H4 (cell line): ENCODE results near the gene RAB8A. TPM values are rescaled to one million over a fixed set of nuclear protein-coding genes. Genes with fewer than 3 reads are reported as not detected.
"Not testable (repeated sequence)": the region's sequence is repeated elsewhere in the genome, so short reads cannot be mapped to it uniquely, and the experiment has no call there.

Experiments
- DNase-seq: peaks from one replicate; pipeline ENCODE4 v3.0.0-alpha.2; 2015; ENCODE audit warnings: low spot score
- total RNA-seq: library from RNA; depleted of rRNA; stranded (reverse); fragments of >200 nt; shearing (Covaris generic); gene quantifications from 2 replicates; pipeline ENCODE4 v1.2.3, GENCODE V29; 2014

The RAB8A gene
- total RNA-seq, 1 experiment from 2014 or later = 136 TPM

DNA sequence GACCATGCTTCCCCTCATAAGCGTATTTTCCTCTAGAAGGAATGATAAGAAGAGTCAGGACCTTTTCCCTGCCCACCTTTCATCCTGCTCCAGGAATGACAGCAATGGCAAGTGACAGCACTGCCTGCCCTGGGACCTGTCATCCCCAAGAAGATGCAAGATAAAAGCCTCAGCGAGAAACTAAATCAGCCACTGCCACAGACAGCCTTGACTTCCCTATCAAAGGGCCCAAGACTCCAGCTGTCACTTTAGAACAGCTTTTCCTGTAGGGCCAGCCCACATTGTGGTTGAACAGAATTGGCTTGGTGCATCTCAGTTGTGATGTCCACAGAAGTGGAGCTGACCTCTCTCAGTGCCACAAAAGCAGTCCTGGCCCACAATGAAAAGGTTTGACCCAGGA lies 1.1 kb downstream of the RAB8A start:
- no peak for DNase-seq

DNA sequence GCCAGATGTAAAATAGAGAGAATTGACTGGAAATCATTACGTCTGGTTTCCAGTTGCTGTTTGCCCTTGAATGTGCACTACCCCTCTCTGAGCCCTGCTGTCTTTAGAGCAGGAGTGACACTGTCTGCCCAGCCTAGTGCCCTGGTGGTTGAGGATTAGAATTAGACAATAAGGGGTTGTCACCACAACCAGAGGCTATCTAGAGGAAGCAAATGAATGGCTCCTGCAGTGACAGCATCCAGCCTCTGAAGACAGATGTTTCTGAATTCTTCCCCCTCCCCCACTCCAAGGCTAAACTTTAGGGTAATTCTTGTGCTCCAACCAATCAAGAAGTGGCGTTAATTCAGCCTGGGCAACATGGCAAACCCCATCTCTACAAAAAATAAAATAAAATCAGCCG lies 2.0 kb downstream of the RAB8A start:
- no peak for DNase-seq

GRCh38 chr19:16115301-16116039 lies 3.8 kb downstream of the RAB8A start:
- DNase-seq = no peak

DNA sequence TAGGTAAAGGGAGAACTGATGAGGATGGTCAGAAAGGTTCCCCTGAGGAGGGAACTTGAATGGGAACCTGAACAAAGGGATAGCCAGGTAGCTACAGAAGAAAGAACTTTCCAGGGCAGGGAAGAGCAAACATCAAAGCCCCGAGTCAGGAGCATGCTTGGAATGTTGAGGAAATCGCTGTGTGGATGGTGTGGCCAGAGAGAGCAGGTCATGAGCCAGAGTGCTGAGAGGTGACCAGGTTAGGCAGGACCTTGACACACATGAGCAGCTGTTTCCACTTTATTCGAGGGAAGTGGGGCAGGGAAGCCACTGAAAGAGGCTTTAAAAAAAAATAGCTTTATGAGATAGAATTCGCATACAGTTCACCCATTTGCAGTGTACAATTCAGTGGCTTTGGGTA lies 4.4 kb downstream of the RAB8A start:
- DNase-seq = no peak

DNA sequence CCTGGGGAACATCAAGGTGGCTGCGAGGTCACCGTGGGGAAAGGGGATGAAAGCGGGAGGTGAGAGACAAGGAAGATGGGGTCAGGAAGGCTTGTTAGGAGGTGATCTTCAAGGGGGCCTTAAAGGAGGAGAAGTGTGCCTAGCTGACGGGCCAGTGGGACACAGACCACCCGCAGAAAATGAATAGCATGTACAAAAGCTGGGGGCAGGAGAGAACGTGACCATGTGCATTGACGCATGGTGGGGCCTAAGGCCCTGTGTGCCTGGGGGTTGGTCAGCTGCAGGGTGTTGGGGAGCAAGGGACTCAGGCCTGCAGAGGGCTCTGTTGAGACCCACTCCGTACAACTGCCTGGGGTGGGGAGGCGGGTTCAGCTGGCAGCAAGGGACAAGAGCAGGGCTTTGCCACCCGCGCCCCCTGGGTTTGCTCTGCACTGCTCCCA lies 5.9 kb downstream of the RAB8A start:
- DNase-seq = no peak

DNA sequence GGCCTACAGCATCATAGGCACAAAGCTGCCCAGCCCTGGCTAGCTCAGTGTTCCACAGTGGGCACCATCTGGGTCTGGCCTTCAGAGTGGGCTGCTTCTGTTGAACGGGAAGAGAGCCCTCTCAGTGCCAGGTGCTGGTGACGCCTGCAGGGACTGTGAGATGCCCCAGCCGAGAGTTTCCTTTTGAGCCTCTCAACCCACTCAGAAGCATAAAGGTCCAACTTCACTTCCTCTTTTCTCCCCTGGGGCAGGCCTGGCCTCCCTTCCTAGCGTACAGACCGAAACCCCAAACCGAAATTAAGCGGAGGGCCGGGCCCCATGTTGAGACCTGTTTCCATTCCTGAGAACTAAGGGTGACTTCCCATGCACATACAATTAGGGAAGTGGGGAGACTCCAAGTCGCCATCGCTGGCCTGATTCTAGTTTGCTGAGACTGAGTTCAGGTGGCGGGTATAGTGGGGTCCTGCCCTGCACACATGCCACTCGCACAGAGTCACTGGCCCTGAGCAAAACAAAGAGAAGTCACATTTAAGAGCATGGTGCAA lies 6.9 kb downstream of the RAB8A start:
- no peak for DNase-seq

GRCh38 chr19:16119075-16119857 lies 7.6 kb downstream of the RAB8A start:
- not testable (repeated sequence) for DNase-seq

DNA sequence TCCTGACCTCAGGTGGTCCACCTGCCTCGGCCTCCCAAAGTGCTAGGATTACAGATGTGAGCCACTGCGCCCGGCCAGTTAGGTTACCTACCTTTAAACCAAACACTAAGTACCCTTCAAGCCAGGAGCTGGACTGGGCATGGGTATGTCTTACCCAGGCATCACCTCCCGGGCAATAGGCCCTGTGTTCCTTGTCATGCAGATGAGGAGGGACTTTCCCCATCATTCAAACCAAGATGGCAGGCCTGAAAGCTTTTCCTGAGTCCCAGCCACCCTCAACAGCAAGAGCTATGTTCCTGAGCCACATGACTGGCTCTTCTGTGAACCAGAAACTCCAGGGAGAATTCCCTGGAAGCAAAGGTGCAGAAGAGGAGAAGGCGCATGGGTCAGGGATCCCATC lies 9.5 kb downstream of the RAB8A start:
- DNase-seq = no peak

GRCh38 chr19:16121967-16122366 lies 10.3 kb downstream of the RAB8A start:
- DNase-seq = no peak

DNA sequence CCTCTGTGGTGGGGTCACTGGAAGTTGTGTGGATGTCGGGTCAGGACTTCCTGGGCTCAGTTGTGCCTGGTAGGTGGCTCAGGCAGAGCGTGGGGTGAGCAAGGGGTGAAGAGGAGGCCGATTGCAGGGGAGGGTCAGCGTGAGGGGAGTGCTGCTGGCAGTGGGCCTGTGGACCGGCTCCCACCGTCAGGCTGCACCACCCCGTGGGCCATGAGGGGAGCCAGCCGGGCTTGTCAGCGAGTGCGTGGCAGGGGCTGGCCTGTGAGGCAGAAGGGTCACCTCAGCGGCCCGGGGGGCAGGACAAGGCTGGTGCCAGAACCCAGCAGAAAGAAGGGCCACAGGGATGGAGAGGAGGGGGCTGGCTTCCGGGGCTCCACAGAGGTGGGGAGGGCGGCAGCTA lies 13.3 kb downstream of the RAB8A start:
- DNase-seq = no peak

DNA sequence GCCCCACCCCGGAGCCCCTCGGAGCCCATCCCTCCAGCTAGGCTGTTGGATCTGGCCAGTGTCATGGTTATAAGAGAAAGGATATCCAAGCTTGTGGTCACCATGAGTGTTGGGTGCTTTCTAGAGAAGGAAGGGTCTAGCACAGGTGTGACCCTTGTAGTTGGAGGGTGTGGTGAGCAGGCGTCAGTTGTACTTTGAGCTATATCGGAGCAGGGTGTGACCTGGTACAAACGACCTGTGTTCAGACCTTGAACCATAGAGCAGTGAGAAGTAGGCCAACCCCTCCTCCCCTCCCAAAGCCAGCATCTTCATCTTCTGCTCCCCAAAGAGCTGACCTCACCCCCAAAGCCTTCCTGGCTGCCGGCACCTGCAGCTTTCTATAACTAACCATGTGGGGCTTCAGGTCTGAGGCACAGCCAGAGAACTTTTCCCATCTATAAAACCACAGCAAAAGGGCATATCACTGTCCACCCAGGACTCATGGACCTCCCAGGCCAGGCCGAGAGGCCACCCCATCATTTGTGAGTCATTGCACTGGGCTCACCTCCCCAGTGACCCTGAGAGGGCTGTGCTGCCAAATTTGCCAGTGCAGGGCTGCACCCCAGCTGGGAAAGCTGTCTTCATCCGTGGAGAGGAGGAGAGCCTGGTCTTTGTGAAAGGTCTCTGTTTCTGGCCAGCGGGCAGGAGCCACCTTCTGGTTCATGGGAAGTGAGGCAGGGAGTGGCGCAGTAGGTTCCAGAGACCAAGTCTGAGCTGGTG lies 14.2 kb downstream of the RAB8A start:
- no peak for DNase-seq

- no peak for DNase-seq
Measured at GRCh38 chr19:16127080-16127479, 15.4 kb downstream of the RAB8A start.

- DNase-seq = no peak
Measured at GRCh38 chr19:16127776-16128371, 16.2 kb downstream of the RAB8A start.

- no peak for DNase-seq
Measured at GRCh38 chr19:16131648-16132047, 20.0 kb downstream of the RAB8A start.

DNA sequence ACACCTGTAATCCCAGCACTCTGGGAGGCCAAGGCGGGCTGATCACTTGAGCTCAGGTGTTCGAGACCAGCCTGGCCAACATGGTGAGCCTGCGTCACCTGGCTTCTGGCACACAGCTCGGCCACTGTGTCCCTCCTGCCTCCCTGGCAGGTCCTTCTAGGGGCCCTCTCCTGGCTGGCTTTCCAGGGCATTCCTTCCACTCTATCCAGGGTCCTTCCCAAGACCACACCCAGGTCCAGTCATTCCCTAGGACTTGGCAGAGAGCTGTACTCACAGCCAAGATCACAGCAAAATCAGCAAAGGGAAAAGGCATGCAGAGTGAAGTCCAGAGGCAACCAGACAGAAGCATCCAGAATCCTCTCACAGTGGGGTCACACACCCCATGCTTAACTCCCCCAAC lies 22.1 kb downstream of the RAB8A start:
- DNase-seq = no peak

GRCh38 chr19:16134510-16134909 lies 22.8 kb downstream of the RAB8A start:
- no peak for DNase-seq

DNA sequence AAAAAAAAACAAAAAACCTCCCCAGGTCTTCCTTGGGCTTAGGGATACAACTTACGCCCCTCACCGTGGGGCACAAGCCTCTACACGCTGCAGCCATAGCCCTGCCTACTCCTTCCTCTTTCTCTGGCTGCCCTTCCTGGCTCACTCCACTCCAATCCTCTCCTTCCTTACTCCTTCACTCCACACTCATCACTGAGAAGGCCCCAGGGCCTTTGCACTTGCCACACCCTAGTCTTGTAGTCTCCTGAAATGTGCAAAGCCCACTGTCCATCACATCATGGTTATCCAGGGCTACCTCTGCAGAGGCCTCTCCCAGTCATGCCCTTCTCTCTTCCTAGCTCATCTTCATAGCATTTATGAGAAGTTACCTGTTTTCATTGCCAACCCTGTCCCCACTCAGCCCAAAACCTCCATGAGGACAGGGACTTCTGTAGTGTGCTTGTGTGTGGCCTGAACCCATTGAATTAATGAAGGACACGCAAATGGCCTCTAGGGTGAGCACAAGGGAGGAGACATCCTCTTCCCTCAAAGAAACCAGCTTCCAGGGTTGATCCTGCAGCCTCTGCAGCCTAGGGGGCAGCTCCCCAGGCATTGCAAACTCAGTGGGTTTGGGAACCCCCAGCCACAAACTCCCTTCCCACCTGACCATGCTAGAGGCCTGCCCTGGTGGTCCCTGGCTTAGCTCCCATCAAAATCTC lies 23.9 kb downstream of the RAB8A start:
- no peak for DNase-seq

DNA sequence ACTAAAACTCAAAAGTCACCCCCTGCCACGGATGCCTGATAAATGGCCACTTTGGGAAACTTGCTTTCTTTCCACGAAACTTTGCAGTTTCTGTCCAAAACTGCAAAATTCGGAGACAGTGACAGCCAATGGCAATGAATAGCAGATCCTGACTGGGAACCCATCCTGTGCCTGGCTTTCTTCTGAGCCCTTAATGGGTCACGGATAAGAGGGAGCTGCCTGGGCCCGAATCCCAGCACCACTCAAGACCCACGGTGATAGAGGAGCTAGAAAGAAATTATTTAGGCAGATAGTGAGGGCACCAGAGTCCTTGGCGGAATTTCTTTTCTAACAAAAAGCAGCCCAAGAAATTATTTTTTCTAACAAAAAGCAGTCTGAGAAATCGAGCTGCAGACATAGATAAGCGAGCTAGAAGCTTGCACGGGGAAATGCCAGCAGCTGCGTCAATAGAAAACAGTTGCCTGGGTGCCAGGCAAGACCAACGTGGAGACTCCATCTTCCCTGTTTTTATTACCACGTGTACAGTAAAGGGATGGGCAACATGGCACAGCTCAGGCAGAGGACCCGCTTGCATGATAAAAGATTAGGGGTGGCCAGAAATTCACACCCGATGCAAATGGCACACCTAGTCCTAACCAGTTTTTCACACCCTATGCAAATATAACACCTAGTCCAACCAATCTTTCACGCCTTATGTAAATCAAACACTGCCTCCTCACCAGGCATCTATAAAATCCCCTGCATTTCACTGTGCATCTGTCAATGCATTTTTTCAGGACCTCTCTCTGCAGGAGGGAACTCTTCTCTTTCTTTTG lies 24.7 kb downstream of the RAB8A start:
- no peak for DNase-seq

GRCh38 chr19:16139752-16140151 lies 28.1 kb downstream of the RAB8A start:
- DNase-seq = no peak

DNA sequence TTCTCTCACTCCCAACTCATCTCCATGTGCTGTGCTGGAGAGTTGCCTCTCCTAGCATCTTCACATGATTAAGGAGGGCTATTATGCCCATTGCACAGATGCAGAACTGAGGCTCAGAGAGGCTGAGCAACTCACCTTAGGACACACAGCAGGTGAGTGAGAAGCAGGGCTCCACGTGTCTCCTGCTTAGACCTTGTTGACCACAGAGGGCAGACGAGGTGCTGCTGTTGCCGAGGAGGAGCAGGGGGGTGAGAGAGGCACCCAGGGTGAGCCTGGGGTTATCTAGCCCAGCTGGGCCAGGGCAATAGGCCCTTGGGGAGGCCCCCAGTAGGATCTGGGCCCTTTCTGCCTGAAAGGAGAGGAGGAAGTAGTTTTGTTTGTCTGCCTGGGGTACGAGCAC lies 29.4 kb downstream of the RAB8A start:
- DNase-seq = no peak
